SK-N-SH (cell line): ENCODE results near the gene IQCN.

Experiments used
- EP300 ChIP-seq, 2 experiments: IDR thresholded peaks; 2 replicates each; pipeline versions ENCODE4 v1.4.0 to v1.6.1; 2012; ENCODE audit warnings: borderline replicate concordance in 1 of 2, low read depth in 1 of 2, low read length in 1 of 2
- EZH2phosphoT487 ChIP-seq: fragments of 200-600 bp; sonication (generic); IDR thresholded peaks from 2 replicates; pipeline ENCODE4 v1.6.1; 2017; ENCODE audit warnings: low read depth, mixed run types, mild to moderate bottlenecking, antibody characterized with exemption, moderate library complexity, borderline replicate concordance
- GATA2 ChIP-seq: sonication (generic); formaldehyde crosslinking; IDR thresholded peaks from 2 replicates; pipeline ENCODE4 v1.5.0; 2020; ENCODE audit warnings: mild to moderate bottlenecking, missing genetic modification reagents
- RAD21 ChIP-seq: IDR thresholded peaks from 2 replicates; pipeline ENCODE4 v1.6.1; 2012; ENCODE audit warnings: mild to moderate bottlenecking, low read length
- SIN3A ChIP-seq: IDR thresholded peaks from 2 replicates; pipeline ENCODE4 v1.6.1; 2012; ENCODE audit warnings: low read depth, mild to moderate bottlenecking, low read length, moderate library complexity, borderline replicate concordance
- TAF1 ChIP-seq: IDR thresholded peaks from 2 replicates; pipeline ENCODE4 v1.6.1; 2012; ENCODE audit warnings: low read depth, mild to moderate bottlenecking, low read length, moderate library complexity, borderline replicate concordance
- TF ChIP-seq, protein P1 (sequence below): fragments of 200-600 bp; sonication (generic); IDR thresholded peaks from 2 replicates; pipeline ENCODE4 v1.6.1; 2017; ENCODE audit warnings: antibody characterized with exemption, mild to moderate bottlenecking, moderate library complexity

DNA sequence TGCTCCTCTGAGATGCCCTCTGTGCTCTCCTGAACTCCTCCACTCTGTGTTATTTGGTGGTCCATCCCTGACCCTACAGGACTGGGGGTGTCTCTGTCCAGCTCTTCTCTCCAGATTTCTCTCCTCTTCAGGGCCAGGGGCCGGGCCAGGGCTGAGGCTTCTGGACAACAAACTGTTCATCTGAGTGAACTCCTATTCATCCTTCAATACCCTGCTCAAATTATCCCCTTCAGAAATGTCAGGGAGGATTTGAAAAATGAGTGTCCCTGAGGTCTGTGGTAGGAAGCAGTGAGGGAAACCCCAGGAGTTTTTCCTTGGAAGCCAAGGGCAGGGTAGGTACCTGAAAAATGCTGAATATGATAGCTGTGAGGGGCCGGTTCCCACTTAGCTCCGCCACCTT, 55.7 kb downstream of the IQCN start:
- no peak for TF ChIP-seq GATA2 (CRISPR knock-in tag)
- TF ChIP-seq EP300 (IDR thresholded peaks at IDR 0.05; ENCODE audit: borderline replicate concordance in 1 of 2, low read depth in 1 of 2, low read length in 1 of 2): no peak
- TF ChIP-seq SIN3A: no peak
- TF ChIP-seq, protein P1, sequence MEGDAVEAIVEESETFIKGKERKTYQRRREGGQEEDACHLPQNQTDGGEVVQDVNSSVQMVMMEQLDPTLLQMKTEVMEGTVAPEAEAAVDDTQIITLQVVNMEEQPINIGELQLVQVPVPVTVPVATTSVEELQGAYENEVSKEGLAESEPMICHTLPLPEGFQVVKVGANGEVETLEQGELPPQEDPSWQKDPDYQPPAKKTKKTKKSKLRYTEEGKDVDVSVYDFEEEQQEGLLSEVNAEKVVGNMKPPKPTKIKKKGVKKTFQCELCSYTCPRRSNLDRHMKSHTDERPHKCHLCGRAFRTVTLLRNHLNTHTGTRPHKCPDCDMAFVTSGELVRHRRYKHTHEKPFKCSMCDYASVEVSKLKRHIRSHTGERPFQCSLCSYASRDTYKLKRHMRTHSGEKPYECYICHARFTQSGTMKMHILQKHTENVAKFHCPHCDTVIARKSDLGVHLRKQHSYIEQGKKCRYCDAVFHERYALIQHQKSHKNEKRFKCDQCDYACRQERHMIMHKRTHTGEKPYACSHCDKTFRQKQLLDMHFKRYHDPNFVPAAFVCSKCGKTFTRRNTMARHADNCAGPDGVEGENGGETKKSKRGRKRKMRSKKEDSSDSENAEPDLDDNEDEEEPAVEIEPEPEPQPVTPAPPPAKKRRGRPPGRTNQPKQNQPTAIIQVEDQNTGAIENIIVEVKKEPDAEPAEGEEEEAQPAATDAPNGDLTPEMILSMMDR: no peak
- TF ChIP-seq RAD21: no peak
- no peak for TF ChIP-seq TAF1
- TF ChIP-seq EZH2phosphoT487: no peak
